NB4 (cell line): ENCODE results near the gene NPAS2.

ENCODE experiments used
- DNase-seq: peaks from one replicate; pipeline ENCODE4 v3.0.0; 2010; ENCODE audit warnings: low read depth
- H3K4me3 ChIP-seq: one replicate; pipeline ENCODE4 v1.5.1; 2011; ENCODE audit warnings: mild to moderate bottlenecking, low read depth, low read length, moderate library complexity
- CTCF ChIP-seq: IDR thresholded peaks from one replicate; pipeline ENCODE4 v1.5.1; 2012; ENCODE audit warnings: low read depth, low read length
- MYC ChIP-seq: IDR thresholded peaks from 2 replicates; pipeline ENCODE4 v1.6.1; 2011; ENCODE audit warnings: low read depth, low read length
- POLR2A ChIP-seq: IDR thresholded peaks from 2 replicates; pipeline ENCODE4 v1.6.1; 2011; ENCODE audit warnings: mild to moderate bottlenecking; ENCODE audit not compliant: insufficient read length; ENCODE audit errors: extremely low read depth
- TF ChIP-seq, protein P1 (sequence below): IDR thresholded peaks from 2 replicates; pipeline ENCODE4 v1.6.1; 2011; ENCODE audit warnings: low read depth, low read length

NPAS2 gene

DNA sequence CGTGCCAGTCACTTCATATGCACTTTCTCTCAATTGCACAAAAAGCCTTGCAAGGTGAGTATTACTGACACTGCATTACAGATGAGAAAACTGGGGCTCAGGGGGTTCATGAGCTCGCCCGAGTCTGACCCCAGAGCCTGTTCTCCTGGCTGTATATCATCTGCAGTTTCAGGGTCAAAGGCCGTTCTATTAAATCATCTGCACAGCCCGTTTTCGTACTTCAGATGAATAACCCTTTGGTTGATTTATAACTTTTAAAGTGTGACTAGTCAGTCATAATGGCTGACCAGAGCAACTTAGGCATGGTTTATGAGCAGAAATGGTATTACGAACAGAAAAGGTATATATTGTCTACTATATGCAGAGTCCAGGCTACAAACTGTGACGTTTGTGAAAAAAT, 35.3 kb upstream of the NPAS2 start:
- TF ChIP-seq, protein P1, sequence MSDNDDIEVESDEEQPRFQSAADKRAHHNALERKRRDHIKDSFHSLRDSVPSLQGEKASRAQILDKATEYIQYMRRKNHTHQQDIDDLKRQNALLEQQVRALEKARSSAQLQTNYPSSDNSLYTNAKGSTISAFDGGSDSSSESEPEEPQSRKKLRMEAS: no peak
- no peak for TF ChIP-seq MYC
- TF ChIP-seq CTCF: no peak
- no peak for TF ChIP-seq POLR2A
- DNase-seq: no peak
- H3K4me3 ChIP-seq: no peak overlapping the region

DNA sequence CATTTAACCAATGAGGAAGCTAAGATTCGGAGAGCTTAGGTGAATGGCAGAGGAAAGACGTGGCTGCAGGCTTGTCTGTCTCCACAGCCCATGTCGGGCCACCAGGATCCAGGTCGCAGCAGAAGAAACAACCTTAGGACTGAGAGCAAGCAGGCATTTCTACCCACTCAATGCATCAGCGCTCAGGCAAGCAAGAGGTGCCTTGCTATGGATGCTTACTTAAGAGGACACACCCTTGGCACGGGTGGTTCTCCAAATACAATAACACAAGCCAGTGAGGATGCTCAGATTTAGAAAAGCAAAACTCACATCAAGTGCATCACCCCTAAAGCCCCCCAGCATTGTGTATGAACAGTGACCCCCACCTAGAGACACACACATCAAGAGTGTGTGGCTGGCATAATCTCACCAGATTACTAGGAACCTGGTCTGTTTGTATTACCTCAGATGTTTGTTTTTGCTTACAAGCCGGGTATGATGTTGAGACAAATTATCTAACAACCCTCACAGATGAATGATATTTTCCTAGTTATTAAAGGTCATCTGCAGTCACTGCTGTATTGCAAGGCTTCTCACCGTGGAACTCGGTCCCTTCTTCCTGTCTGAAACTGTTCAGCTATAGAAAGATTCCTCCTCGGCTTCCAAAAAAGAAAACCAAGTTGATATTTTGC, 34.2 kb upstream of the NPAS2 start:
- DNase-seq: no peak
- TF ChIP-seq CTCF (no peak), POLR2A (no peak), MYC (no peak)
- TF ChIP-seq, protein P1: no peak
- no peak overlapping the region for H3K4me3 ChIP-seq

- no peak for DNase-seq
- TF ChIP-seq, protein P1: no peak
- no peak for TF ChIP-seq CTCF
- no peak for TF ChIP-seq MYC
- H3K4me3 ChIP-seq: no peak overlapping the region
These were observed 33.7 kb upstream of the NPAS2 start for GRCh38 chr2:100786297-100786658.

DNA sequence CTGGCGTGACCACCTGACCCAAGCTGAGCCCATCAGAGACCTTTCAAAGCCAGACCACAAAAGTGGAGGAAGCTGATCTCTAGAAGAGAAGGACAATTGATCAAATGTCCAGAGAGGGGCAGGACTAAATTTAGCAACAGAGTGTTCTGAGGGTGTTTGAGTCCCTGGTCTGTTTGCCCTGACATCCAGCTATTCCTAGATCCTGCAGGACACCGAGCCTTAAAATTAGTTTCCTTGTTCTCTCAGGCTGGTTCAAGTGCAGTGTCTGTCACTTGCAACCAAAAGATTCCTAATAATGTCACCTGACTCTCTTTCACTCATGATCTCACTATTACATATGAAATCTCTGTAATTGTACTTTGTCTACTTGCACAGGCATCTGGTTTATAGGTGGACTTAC, 33.0 kb upstream of the NPAS2 start:
- H3K4me3 ChIP-seq: no peak overlapping the region
- no peak for TF ChIP-seq POLR2A
- no peak for TF ChIP-seq CTCF
- TF ChIP-seq MYC: no peak
- TF ChIP-seq, protein P1: no peak
- no peak for DNase-seq

GRCh38 chr2:100789361-100789760, 30.6 kb upstream of the NPAS2 start:
- H3K4me3 ChIP-seq: no peak overlapping the region
- no peak for DNase-seq
- TF ChIP-seq POLR2A: no peak
- no peak for TF ChIP-seq MYC
- TF ChIP-seq, protein P1: no peak
- TF ChIP-seq CTCF: no peak
